Anterior cingulate cortex (tissue), 58 donors: ENCODE data around the gene GCGR.
A peak's percentile ranks its signal among the peaks of the same experiment; 100 is the strongest.
"Not testable (repeated sequence)": the region's sequence is repeated elsewhere in the genome, so short reads cannot be mapped to it uniquely, and the experiment has no call there.

Source experiments
- DNase-seq, 58 donors: peaks; one replicate each; lab custom pipeline; 2025; lab: John Stamatoyannopoulos, UW

GCGR gene

GRCh38 chr17:81829858-81830257, 25.9 kb downstream of the GCGR start:
- DNase-seq: no peak

GRCh38 chr17:81831563-81831956, 27.6 kb downstream of the GCGR start:
- DNase-seq: no peak

DNA sequence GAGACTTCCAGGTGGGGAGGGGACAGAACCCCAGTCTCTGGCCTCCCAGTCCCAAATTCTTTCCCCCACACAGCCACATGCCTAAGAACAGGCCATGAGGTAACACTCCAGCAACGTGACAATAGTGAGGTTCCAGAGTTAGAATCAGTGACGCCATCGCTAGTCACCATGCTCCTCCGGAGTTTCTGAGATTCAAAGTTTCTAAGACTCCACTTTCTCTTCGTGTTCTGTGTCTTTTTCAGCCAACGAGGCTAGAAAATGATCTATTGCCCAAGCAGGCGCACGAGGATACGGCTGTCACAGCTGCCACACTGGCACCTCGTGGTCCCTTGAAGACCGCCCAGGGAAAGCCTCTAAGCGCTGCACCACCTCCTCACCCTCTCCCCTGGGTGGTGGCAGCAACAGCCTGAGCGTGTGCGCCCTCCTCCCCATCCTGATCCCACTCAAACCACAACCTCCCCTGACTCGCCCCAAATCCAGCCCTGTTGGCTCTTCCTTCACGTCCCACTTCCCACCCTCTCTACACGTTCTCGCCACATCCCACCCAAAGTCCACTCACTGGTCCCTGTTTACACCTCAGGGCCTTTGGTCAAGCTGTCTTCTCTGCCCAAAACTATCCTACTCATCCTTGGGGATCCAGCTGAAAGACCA, 28.1 kb downstream of the GCGR start:
- DNase-seq: peak in 15 of 58 donors; percentile 6 to 26 (median 11)

DNA sequence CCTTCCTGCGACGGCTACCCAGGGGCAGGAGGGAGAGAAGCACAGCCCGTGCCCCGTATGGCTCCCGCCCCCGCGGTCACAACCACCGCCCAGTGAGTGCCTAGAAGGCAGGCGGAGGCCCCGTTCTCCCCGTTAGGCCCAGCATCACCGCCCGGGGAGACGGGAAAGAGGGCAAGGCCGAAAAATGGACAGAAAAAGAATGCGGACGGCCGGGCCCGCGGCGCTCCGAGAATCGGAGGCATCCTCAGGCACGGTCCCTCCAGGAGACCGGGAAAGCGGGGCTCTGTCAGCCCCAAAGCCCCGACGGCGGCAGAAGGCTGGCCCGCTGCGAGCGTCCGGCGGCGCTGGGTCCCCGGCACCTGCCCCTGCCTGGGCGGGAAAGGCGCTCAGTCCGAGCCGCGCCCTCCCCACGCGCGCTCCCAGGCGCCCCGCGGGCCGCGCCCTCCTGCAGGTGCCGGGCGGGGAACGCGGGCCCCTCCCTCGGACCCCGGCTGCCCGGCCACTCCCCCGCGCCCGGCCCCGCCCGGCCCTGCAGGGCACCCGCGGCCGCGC, 28.7 kb downstream of the GCGR start:
- peak in 9 of 58 donors; percentile 9 to 69 (median 30) for DNase-seq

- peak in 57 of 58 donors; percentile 13 to 93 (median 83) for DNase-seq
These were observed 29.4 kb downstream of the GCGR start, which contains the start of gene MCRIP1 for GRCh38 chr17:81833160-81833920. TSS of gene MCRIP1 (minus strand) at chr17:81833291. CDS start at chr17:81824506, 8,785 bp downstream.

- no peak for DNase-seq
These were observed 30.2 kb downstream of the GCGR start for GRCh38 chr17:81833921-81834830.

DNA sequence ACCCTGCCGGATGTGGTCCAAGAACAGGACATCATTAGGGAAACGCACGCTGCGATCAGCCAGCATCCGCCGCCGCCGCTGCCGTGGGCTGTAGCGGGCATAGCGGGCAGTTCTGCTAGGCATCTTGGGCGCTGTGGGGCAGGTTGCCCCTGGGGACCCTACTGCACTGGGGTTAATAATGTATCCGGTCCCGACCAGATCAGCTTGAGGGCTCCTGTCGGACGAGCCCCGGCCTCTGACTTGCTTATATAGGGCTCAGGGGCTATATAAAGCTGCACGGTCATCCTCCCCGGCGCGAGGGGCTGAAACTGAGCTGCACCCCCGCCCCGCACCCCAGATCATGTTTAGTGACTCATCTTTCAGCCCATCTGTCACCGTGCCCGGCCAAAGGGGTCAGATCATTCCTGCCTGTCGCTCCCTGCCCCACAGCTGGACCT, 30.9 kb downstream of the GCGR start, which contains the start of gene PPP1R27:
Gene PPP1R27 (minus strand): TSS at position 220 of the 437 bp plus-strand sequence. CDS start 97 bp downstream, at position 123.
- DNase-seq: no peak

GRCh38 chr17:81837641-81838040, 33.7 kb downstream of the GCGR start:
- no peak for DNase-seq

DNA sequence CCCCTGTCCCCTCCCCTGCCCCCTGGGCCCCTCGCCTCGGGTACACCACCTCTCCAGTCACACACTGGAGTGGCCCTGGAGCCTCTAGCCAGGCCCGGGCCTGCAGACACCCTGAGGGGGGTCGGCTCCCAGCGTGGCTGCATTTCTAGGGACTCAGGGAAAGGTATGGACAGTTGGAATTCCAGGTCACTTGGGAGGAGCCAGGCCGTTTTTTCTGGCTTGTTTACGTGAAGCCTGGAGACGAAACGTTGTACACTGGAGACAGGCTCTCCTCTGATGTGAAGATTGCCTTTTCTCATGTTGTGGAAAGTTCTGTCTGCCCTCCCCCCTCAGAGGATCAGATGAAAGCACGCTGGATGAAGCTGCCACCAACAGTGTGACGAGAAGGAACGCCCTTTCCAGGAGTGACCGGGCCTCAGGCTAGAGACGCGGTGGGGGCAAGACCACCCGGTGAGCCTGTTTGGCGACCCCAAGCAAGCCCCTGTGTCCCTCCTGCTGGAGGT, 34.9 kb downstream of the GCGR start:
- DNase-seq: no peak

DNA sequence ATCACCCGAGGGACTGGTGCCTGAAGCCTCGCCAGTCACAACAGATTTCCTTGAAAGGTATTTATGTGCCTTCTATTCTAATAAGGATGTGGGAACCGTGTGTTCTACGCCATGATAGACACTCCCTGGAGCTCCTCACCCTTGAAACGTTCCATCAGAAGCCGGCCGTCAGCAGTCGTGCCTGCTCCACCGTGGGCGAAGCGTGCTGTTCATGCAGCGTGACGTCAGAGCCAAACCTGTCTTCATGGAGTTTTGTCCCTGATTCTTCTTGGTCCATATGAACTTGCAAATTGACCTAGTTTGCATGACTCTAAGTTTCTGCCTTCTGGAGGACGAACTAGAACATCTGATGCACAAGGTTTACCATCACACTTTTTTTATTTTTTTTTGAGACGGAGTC, 35.4 kb downstream of the GCGR start:
- DNase-seq: no peak

GRCh38 chr17:81840059-81840458, 36.1 kb downstream of the GCGR start:
- DNase-seq: not testable (repeated sequence)

DNA sequence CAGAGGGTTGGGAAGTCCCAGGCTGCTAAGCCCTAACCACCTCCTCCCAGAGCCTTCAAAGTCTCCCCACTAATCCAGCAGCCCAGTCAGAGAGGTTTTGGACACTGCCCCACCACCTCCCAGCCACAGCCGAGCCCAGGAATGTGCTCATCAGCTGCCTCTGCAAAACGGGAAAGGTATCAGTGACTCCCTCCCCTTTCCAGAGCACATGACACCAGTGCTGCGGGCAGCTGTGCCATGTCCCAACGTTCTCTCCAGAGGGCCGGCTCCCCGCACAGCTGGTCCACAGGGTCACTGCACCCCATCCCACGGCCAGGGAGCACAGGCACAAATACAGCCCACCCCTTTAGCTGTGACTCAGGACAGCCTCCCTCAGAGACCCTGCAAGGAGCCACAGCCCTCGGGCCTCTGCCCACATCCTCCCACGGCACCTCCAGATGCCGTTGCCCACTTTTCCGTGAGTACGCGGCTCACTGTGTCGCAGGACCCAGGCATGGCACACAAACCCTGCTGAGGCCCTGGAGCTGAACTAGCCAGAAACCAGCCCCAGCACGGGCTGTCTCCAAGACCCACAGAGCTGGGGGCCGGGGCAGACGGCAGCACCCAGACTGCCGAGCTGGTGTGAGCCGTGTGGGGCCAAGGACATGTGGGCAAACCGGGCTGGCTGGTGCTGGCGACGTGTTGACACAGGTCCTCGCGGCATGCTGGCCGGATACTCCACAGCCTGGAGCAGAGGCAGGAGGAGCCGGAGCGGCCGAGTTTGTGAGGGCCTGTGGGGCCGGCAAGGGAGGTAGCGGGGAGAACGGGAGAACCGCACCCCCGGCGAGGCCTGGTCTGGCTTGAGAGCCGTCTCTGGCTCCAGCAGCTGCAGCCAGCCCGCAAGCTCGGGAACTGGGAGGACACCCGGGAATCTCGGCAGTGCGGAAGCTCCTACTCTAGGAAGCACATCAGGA, 37.2 kb downstream of the GCGR start:
- DNase-seq: no peak

DNA sequence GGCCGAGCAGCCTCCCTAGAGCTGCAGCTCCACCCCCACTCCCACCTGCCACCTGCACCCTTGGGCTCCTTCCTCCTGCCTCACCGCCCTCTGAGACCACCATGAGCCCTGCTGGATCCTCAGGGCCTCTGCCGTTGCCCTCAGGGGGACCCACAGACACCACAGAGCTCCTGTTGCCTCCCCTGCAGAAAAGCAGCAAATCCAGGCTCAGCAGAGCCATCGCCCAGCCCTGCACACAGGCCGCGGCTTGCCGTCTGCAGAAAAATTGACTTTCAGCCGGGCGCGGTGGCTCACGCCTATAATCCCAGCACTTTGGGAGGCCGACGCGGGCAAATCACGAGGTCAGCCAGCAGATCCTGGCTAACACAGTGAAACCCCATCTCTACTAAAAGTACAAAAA, 37.9 kb downstream of the GCGR start:
- DNase-seq: no peak

GRCh38 chr17:81842378-81842724, 38.4 kb downstream of the GCGR start:
- DNase-seq: no peak

DNA sequence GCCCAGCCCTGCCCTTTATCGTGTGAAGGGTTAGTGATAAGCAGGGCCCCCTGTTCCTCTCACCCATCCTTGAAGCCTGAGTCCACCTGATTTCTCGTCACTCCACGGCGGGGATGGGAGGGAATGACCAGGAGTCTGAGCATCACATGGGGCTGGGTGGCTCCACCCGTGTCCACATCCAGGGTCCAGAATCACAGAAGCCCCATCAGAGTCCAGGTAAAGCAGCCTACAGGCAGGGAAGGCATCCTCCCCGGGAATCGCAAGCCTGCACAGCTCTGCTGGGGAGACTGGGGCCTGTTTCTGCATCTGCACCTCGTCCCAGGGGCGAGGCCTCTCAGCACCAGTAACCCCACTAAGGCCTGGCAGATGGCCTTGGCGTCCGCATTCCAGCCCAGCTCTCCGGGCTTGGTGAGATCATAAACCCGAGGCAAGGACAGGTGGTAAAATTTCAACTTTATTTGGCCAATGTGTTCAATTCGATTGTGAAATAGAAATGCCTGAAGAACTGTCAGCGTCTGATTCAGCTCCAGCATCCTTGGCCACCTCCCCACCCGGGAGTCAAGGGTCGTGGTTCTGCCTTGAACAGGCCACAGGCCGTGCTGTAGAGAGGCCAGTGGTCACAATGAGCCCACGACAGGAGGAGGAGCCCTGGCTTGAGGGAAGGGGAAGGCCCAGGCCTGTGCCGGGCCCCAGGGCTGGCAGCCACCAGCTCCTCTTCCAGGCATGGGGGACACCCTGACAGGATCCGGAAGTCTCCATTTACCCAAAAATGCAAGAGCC, 39.0 kb downstream of the GCGR start:
- DNase-seq: no peak

DNA sequence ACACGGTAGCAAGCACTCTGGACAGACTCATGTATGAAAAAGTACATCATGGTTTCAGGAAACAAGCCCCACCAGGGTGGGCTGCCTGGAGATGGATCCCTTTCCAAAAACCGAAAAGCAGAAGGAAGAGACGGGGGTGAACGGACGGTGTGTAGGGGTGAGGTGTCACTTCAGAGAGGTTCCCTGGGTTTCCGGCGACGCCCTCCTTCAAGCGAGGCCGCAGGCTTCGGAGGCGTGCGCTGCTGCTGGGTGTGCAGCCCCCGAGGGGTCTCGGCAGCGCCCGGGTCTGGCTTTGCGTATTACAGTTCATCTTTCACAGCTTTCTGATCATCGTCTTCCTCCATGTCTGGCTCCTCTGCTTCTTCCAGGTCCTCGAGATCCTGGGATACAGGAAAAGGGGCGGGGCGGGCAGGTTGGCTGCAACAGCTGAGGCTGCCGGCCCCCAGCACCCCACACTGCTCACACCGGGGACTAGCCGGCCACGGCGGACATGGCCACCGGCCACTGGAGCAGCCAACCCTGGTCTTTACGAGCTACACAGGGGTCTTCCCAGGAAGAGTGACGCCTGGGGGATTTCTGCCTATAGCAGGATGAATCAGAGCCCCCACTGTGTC, 39.9 kb downstream of the GCGR start:
- no peak for DNase-seq

GRCh38 chr17:81844327-81844851, 40.4 kb downstream of the GCGR start:
- DNase-seq: no peak

- no peak for DNase-seq
These were observed 40.9 kb downstream of the GCGR start for GRCh38 chr17:81844887-81845286.
